OCI-LY7 (cell line): ENCODE results near the gene SLFN12L.

Experiments
- CTCF ChIP-seq: fragments of 200-600 bp; sonication (generic); conservative IDR thresholded peaks from 2 replicates; pipeline ENCODE4 v1.5.1; 2014; ENCODE audit warnings: mild to moderate bottlenecking, antibody characterized with exemption, low read length, moderate library complexity, mixed read lengths
- EZH2phosphoT487 ChIP-seq: fragments of 200-600 bp; sonication (generic); IDR thresholded peaks from 2 replicates; pipeline ENCODE4 v1.6.1; 2018; ENCODE audit warnings: low read depth, borderline replicate concordance, mild to moderate bottlenecking, mixed run types, antibody characterized with exemption, low read length, moderate library complexity, mixed read lengths

- no peak for TF ChIP-seq CTCF
- no peak for TF ChIP-seq EZH2phosphoT487
These were observed 40.3 kb upstream of the SLFN12L start for GRCh38 chr17:35577830-35578196.
